MM.1S (cell line): ENCODE measurements around the gene CD52.

Source experiments
- DNase-seq: peaks from one replicate; pipeline ENCODE4 v3.0.0-alpha.2; 2015
- H2AFZ ChIP-seq: fragments of 300-600 bp; sonication (generic); 2 replicates; pipeline ENCODE4 v1.6.0; 2016; ENCODE audit warnings: antibody characterized with exemption, low read length
- H3F3A ChIP-seq: fragments of 300-600 bp; sonication (generic); 2 replicates; pipeline ENCODE4 v1.6.1; 2016; ENCODE audit warnings: mild to moderate bottlenecking, antibody characterized with exemption, low read length, moderate library complexity, mixed read lengths; ENCODE audit not compliant: insufficient read depth
- H3K27ac ChIP-seq: fragments of 300-600 bp; sonication (generic); 2 replicates; pipeline ENCODE4 v1.5.1; 2016; ENCODE audit warnings: mild to moderate bottlenecking, low read length
- H3K27me3 ChIP-seq: fragments of 300-600 bp; sonication (generic); replicated peaks from 2 replicates; pipeline ENCODE4 v1.6.0; 2016; ENCODE audit warnings: low read length; ENCODE audit not compliant: insufficient read depth
- H3K36me3 ChIP-seq: fragments of 300-600 bp; sonication (generic); replicated peaks from 2 replicates; pipeline ENCODE4 v1.6.1; 2016; ENCODE audit warnings: mild to moderate bottlenecking, low read length, mixed read lengths; ENCODE audit not compliant: insufficient read depth
- H3K4me1 ChIP-seq: fragments of 300-600 bp; sonication (generic); 2 replicates; pipeline ENCODE4 v1.6.1; 2016; ENCODE audit warnings: low read length, mixed read lengths
- H3K4me2 ChIP-seq: fragments of 300-600 bp; sonication (generic); 2 replicates; pipeline ENCODE4 v1.6.0; 2016; ENCODE audit warnings: low read depth, low read length
- H3K4me3 ChIP-seq: fragments of 300-600 bp; sonication (generic); 2 replicates; pipeline ENCODE4 v1.5.1; 2016; ENCODE audit warnings: low read length, mixed read lengths
- H3K79me2 ChIP-seq: fragments of 300-600 bp; sonication (generic); 2 replicates; pipeline ENCODE4 v1.6.1; 2016; ENCODE audit warnings: mixed run types, low read length, mixed read lengths
- H3K9ac ChIP-seq: fragments of 300-600 bp; sonication (generic); 2 replicates; pipeline ENCODE4 v1.6.1; 2016; ENCODE audit warnings: low read length, mixed read lengths
- H3K9me2 ChIP-seq: fragments of 300-600 bp; sonication (generic); replicated peaks from 2 replicates; pipeline ENCODE4 v1.6.1; 2016; ENCODE audit warnings: mild to moderate bottlenecking, low read length, mixed read lengths; ENCODE audit not compliant: insufficient read depth
- H3K9me3 ChIP-seq: fragments of 300-600 bp; sonication (generic); replicated peaks from 2 replicates; pipeline ENCODE4 v1.6.1; 2016; ENCODE audit warnings: mild to moderate bottlenecking, low read length, mixed read lengths; ENCODE audit not compliant: insufficient read depth
- H4K20me1 ChIP-seq: fragments of 300-600 bp; sonication (generic); 2 replicates; pipeline ENCODE4 v1.6.1; 2016; ENCODE audit warnings: mild to moderate bottlenecking, low read length, moderate library complexity, mixed read lengths; ENCODE audit not compliant: insufficient read depth
- EZH2 ChIP-seq: fragments of 300-600 bp; sonication (generic); optimal IDR thresholded peaks from 2 replicates; pipeline ENCODE3; 2017; ENCODE audit warnings: low read depth, mild to moderate bottlenecking, antibody characterized with exemption, low read length, mixed read lengths
- EZH2phosphoT487 ChIP-seq: fragments of 300-600 bp; sonication (generic); IDR thresholded peaks from 2 replicates; pipeline ENCODE4 v1.6.1; 2018; ENCODE audit warnings: antibody characterized with exemption, low read length
- TF ChIP-seq, protein P1 (sequence below): fragments of 300-600 bp; sonication (generic); IDR thresholded peaks from 2 replicates; pipeline ENCODE4 v1.5.1; 2016; ENCODE audit warnings: antibody characterized with exemption, low read length, mixed read lengths

The CD52 gene

DNA sequence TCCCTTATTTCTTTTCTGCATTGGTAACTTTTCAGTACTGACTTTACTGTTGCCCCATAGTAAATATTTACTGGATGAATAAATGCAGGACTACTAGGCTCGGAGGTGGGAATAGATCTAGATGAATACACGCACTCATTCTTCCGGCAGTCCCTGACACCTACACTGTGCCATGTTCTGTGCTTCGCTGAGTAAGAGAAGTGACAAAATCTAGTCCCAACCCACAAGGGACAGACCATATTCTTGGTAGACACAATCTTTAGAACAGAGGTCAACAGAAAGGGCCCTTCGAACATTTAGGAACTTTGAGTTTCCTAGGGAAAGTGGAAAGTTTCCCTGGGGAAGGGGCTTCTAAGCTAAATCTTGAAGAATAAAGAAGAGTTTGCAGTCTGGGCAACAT is 3.3 kb upstream of the CD52 start:
- Histone ChIP-seq H3K9me2 (no peaks in the 10 kb centered on the region), H3K4me3 (no peak overlapping the region), H3K9me3 (no peaks in the 10 kb centered on the region), H4K20me1 (no peaks in the 10 kb centered on the region), H3K9ac (no peak overlapping the region), H2AFZ (no peak overlapping the region), H3K36me3 (no peaks in the 10 kb centered on the region), H3K4me1 (peaks cover 22% of the 10 kb centered on the region; the same call in 1 of the 2 replicates), H3F3A (no peaks in the 10 kb centered on the region), H3K27ac (no peak overlapping the region), H3K4me2 (no peak overlapping the region), H3K27me3 (no peaks in the 10 kb centered on the region), H3K79me2 (no peaks in the 10 kb centered on the region)
- no peak for DNase-seq
- TF ChIP-seq, protein P1, sequence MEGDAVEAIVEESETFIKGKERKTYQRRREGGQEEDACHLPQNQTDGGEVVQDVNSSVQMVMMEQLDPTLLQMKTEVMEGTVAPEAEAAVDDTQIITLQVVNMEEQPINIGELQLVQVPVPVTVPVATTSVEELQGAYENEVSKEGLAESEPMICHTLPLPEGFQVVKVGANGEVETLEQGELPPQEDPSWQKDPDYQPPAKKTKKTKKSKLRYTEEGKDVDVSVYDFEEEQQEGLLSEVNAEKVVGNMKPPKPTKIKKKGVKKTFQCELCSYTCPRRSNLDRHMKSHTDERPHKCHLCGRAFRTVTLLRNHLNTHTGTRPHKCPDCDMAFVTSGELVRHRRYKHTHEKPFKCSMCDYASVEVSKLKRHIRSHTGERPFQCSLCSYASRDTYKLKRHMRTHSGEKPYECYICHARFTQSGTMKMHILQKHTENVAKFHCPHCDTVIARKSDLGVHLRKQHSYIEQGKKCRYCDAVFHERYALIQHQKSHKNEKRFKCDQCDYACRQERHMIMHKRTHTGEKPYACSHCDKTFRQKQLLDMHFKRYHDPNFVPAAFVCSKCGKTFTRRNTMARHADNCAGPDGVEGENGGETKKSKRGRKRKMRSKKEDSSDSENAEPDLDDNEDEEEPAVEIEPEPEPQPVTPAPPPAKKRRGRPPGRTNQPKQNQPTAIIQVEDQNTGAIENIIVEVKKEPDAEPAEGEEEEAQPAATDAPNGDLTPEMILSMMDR: no peak
- TF ChIP-seq EZH2 (no peak), EZH2phosphoT487 (no peak)

DNA sequence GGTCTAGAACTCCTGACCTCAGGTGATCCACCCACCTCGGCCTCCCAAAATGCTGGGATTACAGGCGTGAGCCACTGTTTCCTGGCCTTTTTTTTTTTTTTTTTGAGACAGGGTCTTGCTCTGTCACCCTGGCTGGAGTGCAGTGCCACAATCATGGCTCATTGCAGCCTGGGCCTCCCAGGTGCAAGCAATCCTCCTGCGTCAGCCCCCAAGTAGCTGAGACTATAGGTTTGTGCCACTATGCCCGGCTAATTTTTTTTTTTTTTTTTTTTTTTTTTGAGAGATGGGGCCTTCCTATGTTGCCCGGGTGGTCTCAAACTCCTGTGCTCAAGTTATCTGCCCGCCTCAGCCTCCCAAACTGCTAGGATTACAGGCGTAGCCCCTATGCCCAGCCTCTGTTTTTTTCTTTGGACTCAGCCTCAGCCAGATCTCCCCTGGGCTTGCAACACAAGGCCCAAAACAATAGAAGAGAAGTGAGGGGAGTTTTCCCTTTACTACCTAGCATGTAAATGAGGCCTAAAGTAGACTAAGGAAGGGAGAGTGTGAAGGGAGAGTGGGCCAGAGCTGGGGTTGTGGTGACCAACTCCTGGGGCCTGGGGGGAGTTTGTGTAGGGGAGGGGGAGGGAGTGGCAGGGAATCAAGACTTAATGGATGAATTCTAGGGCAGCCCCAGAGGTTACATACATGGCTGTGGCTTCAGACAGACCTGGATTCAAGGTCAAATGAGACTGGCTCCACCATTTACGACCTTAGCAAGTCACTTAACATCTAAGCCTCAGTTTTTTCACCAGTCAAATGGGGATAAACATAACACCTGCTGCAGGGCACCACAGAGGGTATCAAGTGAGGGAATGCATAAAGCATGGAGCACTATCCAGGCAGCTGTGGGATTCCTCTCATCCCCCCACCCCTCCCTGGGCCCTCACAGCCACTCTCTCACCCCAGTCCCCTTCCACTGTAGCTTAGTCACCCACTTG is 1.6 kb upstream of the CD52 start:
- H2AFZ ChIP-seq: no peak overlapping the region
- H3K27ac ChIP-seq: no peak overlapping the region

DNA sequence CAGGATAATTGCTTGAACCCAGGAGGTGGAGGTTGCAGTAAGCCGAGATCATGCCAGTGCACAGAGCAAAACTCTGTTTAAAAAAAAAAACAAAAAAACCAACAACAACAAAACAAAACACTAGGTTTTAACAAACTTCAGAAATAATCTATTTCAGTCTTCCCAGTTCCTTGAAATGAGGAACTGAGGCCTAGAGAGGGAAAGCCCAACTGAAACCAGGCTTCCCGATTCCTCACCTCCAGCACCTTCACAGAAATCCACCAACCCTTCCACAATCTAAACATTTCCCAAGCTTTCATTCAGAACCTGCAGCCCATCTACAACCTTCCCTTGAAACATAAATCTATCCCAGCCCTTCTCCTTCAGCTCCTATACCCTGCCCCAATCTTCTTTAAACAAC is 612 bp upstream of the CD52 start:
- H3K4me3 ChIP-seq: no peak overlapping the region

More for the DNA sequence above, 1.6 kb upstream of the CD52 start:
- DNase-seq: no peak
- H3K36me3 ChIP-seq: no peaks in the 10 kb centered on the region
- H3K9me3 ChIP-seq: no peaks in the 10 kb centered on the region
- H4K20me1 ChIP-seq: no peaks in the 10 kb centered on the region
- H3K4me2 ChIP-seq: no peak overlapping the region; the same call in 1 of the 2 replicates
- peaks cover 23% of the 10 kb centered on the region for H3K4me1 ChIP-seq
- no peak overlapping the region for H3K4me3 ChIP-seq
- no peaks in the 10 kb centered on the region for H3K9me2 ChIP-seq
- H3K9ac ChIP-seq: no peak overlapping the region
- H3K79me2 ChIP-seq: no peaks in the 10 kb centered on the region
- TF ChIP-seq EZH2 (no peak), EZH2phosphoT487 (no peak)
- TF ChIP-seq, protein P1: no peak
- no peaks in the 10 kb centered on the region for H3K27me3 ChIP-seq
- no peaks in the 10 kb centered on the region for H3F3A ChIP-seq

More for the DNA sequence above, 612 bp upstream of the CD52 start:
- Histone ChIP-seq H4K20me1 (no peaks in the 10 kb centered on the region), H3K9me2 (no peaks in the 10 kb centered on the region), H3K9me3 (no peaks in the 10 kb centered on the region), H3K79me2 (no peaks in the 10 kb centered on the region), H3K27ac (no peak overlapping the region), H3K36me3 (no peaks in the 10 kb centered on the region), H3K27me3 (no peaks in the 10 kb centered on the region), H2AFZ (no peak overlapping the region), H3F3A (no peaks in the 10 kb centered on the region), H3K4me1 (peaks cover 26% of the 10 kb centered on the region), H3K9ac (no peak overlapping the region), H3K4me2 (peak overlapping the region; percentile 37; the same call in 1 of the 2 replicates)
- no peak for TF ChIP-seq EZH2
- no peak for TF ChIP-seq EZH2phosphoT487
- no peak for DNase-seq
